ENCODE measurements around the gene FAM200B. TPM values are rescaled to one million over a fixed set of nuclear protein-coding genes. Genes with fewer than 3 reads are reported as not detected.

The FAM200B gene
- total RNA-seq, result 10 to 100 TPM in 1 of 2 experiments, 1 to 10 TPM in 1; 8.9 to 11.1 TPM

DNA sequence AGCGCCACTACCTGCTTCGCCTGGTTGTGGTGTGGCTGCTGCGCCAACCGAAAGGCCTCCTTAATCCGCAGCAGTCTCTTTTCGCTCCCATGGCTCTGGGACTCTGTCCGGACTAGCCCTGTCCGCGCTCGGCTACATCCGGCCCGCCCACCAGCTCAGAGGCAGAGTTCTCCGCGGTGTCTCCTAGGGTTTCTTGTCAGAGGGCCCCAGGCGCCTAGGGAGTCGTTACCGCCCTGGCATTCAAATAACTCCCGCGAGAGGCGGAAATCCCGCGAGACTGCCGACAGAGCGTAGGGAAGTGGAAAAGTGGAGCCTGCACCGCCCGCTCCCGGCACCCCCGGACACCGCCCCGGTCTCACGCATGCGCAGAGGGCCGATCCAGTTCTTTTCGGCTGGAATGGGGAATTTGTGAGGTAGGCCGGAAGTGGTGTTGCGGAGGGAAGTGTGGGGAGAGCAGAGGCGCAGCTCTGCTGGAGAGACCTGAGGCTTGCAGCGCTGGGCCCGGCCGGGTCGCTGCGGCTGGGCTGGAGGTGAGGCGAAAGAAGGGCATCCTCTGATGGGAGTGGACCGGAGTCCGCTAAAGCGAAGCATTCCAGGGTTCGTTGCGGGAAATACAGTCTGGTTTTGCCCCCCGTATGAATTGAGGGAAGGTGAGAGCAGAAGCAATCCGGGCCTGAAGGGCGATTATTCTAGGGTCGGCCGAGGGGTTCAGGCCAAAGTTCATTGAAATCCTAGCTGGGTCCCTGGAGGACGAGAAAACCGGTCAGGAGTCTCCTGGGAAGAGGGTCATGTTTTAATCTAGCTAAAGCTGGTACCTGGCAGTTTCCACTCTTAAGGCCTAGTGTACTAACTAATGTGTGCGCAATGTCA, at the start of gene FAM200B:
Gene FAM200B (plus strand): TSS at position 456 of the 870 bp plus-strand sequence. CDS start 5,151 bp downstream, outside the sequence.
- Mint-ChIP-seq H3K27ac (peak within 1 kb of the TSS; percentile 99), H3K4me1 (ENCODE audit: low read depth) (peaks cover 47% of the 10 kb centered on the region), H3K4me3 (peak within 1 kb of the TSS; percentile 100), H3K36me3 (ENCODE audit: low read depth) (peaks cover 25% of the 10 kb centered on the region), H3K27me3 (no peaks in the 10 kb centered on the region), H3K9me3 (no peaks in the 10 kb centered on the region)
- ChIA-PET CTCF (interaction anchor here (0.9 to 2.4 kb wide), 7 partner anchors 13 to 285 kb away, joined by 3 to 8 read pairs (median 5); partner anchors contain the start of gene FGFBP2), POLR2A (interaction anchor here (0.9 to 2.4 kb wide), 6 partner anchors 11 to 281 kb away, joined by 3 to 18 read pairs (median 4); partner anchors contain the start of genes FBXL5 and FGFBP2)
- peak; percentile 97 for ATAC-seq
- DNase-seq, result peak; percentile 100
- intact Hi-C loops (cut with micrococcal nuclease), result no loop called here
- TF ChIP-seq, protein P1, sequence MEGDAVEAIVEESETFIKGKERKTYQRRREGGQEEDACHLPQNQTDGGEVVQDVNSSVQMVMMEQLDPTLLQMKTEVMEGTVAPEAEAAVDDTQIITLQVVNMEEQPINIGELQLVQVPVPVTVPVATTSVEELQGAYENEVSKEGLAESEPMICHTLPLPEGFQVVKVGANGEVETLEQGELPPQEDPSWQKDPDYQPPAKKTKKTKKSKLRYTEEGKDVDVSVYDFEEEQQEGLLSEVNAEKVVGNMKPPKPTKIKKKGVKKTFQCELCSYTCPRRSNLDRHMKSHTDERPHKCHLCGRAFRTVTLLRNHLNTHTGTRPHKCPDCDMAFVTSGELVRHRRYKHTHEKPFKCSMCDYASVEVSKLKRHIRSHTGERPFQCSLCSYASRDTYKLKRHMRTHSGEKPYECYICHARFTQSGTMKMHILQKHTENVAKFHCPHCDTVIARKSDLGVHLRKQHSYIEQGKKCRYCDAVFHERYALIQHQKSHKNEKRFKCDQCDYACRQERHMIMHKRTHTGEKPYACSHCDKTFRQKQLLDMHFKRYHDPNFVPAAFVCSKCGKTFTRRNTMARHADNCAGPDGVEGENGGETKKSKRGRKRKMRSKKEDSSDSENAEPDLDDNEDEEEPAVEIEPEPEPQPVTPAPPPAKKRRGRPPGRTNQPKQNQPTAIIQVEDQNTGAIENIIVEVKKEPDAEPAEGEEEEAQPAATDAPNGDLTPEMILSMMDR (IDR thresholded peaks at IDR 0.05), result no peak

- TF ChIP-seq, protein P1 (IDR thresholded peaks at IDR 0.05), result no peak
- CTCF ChIA-PET, result interaction anchor here (0.6 kb wide), 1 partner anchor 1983 kb away, joined by 3 read pairs; no protein-coding TSS in a partner anchor
Observed at GRCh38 chr4:15636818-15637217, 44.8 kb upstream of the FAM200B start.

GRCh38 chr4:15638418-15638817, 43.2 kb upstream of the FAM200B start:
- Mint-ChIP-seq H3K4me3 (no peak overlapping the region), H3K9me3 (no peaks in the 10 kb centered on the region), H3K27me3 (no peaks in the 10 kb centered on the region), H3K4me1 (ENCODE audit: low read depth) (peaks cover 7% of the 10 kb centered on the region), H3K36me3 (ENCODE audit: low read depth) (peaks cover 25% of the 10 kb centered on the region), H3K27ac (no peak overlapping the region)
- TF ChIP-seq, protein P1 (IDR thresholded peaks at IDR 0.05), result no peak
- intact Hi-C loops (cut with micrococcal nuclease), result no loop called here
- ChIA-PET POLR2A (no interaction called here), CTCF (interaction anchor here (0.8 to 0.9 kb wide), 2 partner anchors 9 to 11 kb away, joined by 3 read pairs; no protein-coding TSS in a partner anchor)
- DNase-seq (no peak), ATAC-seq (no peak)

More at GRCh38 chr4:15636818-15637217, 44.8 kb upstream of the FAM200B start:
- H3K4me1 Mint-ChIP-seq (ENCODE audit: low read depth), result peaks cover 5% of the 10 kb centered on the region
- peaks cover 35% of the 10 kb centered on the region for H3K36me3 Mint-ChIP-seq (ENCODE audit: low read depth)
- H3K27me3 Mint-ChIP-seq, result no peaks in the 10 kb centered on the region
- intact Hi-C loops (cut with micrococcal nuclease), result no loop called here
- DNase-seq (no peak), ATAC-seq (no peak)
- H3K4me3 Mint-ChIP-seq, result no peak overlapping the region
- POLR2A ChIA-PET, result no interaction called here
- H3K27ac Mint-ChIP-seq, result no peak overlapping the region
- peaks cover 3% of the 10 kb centered on the region for H3K9me3 Mint-ChIP-seq

DNA sequence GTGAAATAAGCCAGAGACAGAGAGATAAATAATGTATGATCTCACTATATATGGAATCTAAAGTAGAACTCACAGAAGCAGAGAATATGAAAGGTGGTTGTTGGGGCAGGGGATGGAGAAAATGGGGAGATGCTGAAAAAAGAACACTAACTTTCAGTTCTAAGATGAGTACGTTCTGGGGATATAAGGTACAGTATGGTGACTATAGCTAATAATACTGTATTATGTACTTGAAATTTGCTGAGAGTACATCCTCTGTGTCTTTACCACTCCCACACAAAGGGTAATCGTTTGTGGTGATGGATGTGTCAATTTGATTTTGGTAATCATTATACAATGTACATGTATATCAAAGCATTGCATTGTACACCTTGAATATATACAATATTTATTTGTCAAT, 33.0 kb upstream of the FAM200B start:
- peak; percentile 22 for ATAC-seq
- no peak for DNase-seq
- CTCF ChIA-PET, result no interaction called here
- no peak overlapping the region for H3K4me3 Mint-ChIP-seq
- intact Hi-C loops (cut with micrococcal nuclease), result no loop called here
- no peaks in the 10 kb centered on the region for H3K36me3 Mint-ChIP-seq (ENCODE audit: low read depth)
- no peaks in the 10 kb centered on the region for H3K9me3 Mint-ChIP-seq
- H3K27me3 Mint-ChIP-seq, result no peaks in the 10 kb centered on the region
- TF ChIP-seq, protein P1 (IDR thresholded peaks at IDR 0.05), result no peak
- peaks cover 63% of the 10 kb centered on the region for H3K4me1 Mint-ChIP-seq (ENCODE audit: low read depth)
- POLR2A ChIA-PET, result interaction anchor here (0.6 kb wide), 1 partner anchor 9 kb away, joined by 5 read pairs; no protein-coding TSS in a partner anchor
- H3K27ac Mint-ChIP-seq, result peak overlapping the region; percentile 6

Data from activated CD8-positive, alpha-beta T cell treated with anti-CD3 and anti-CD28 coated beads for 36 hours (primary cell).